Measurements from ENCODE around the gene PIK3CB.
"Not testable (repeated sequence)": the region's sequence is repeated elsewhere in the genome, so short reads cannot be mapped to it uniquely, and the experiment has no call there.

The PIK3CB gene

DNA sequence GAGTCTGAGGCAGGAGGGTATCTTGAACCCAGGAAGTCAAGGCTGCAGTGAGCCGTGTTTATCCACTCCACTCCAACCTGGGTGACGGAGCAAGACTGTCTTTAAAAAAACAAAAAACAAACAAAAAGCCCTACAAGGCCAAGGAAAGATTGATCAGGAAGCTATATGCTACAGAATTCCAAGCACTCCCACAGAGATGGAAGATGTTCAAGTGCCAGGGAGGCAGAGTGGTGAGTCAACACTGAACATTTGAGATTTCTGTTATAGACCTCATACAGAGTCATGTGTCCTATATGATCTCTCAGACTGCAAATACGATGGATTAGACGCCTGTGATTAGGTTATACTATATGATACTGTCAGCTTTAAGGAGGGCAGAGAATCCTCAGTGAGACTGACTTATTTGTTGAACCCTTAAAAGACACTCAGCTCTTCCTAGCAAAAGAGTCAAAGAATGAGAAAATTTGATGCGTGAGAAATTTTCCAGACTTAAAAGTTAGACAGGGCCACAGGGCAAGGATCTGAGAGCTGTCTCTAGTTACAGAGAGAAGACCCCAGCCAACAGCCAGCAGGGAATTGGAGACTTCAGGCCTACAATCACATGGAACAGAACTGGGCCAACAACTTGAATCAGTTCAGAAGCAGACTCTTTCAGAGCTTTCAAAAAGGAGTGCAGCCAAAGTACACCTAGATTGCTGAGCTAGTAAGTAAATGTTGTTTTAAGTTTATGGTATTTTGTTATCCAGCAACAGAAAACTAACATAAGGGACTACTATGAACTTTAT lies 107.6 kb downstream of the PIK3CB start:
- no peak for DNase-seq

DNA sequence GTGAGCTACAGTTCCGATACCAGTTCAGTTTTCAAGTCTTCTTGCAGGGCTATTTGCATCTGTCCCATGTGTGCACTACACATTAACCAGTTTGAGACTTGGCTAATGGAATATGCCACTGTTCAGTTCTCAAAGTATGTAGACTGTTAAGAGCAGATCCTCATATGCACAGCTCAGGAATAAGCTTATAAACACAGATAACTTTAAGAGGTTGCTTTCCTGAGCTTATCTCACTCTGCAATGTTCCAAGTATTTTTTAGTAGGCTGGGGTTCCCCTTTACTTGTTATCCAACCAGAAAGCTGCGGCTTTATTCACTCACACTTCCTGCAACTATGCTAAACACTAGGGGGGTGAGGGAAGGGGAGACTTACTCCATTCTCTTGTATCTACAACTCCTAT lies 108.7 kb downstream of the PIK3CB start:
- DNase-seq: not testable (repeated sequence)

DNA sequence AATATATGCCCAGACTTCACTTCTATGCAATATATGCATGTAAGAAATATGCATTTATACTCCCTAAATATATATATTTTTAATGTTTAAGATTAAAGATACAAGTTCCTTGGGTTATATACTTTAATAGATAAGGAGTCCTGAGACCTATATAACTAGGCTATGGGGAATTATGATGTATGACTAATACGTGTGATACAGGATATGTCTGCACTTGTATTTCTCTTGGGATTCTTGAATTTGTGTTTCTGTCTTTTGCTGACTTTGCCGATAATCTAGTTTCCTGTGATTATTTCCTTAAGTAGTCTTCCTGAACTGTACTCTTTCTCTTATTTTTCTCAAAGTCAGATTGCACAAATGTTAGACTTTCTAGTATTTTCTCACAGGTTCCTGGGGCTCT lies 109.6 kb downstream of the PIK3CB start:
- no peak for DNase-seq

DNA sequence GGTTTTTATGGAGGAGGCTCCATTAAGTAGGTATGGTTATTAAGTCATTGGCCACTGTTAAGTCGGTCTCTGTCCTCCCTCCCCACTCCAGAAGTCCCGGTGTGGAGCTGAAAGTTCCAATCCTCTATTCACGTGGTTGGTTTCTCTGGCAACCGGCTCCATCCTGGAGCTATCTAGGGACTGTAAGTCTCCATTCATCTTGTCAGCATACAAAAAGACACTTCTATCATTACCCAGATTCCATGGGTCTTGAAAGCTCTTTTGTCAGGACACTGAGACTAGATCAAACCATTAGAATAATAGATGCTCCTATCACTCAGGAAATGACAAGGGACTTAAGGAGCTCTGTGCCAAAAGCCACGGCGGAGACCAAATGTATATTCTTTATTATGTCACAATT lies 110.3 kb downstream of the PIK3CB start:
- DNase-seq: no peak

DNA sequence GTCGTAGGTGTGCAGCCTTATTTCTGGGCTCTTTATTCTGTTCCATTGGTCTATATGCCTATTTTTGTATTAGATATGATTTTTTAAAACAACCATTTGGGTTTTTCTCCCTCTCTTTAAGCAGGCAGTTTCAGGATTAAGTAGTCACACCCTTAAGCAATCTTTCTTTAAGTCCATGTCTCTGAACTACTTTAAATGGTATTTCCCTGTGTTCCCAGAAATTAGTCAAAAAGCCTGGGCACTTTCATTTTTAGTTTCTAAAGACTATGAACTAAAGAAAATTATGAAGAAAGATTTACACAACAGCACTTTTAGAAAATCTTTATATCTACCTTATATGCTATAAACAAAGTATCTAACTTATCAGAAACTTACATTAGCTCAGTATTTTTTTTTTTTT lies 115.9 kb downstream of the PIK3CB start:
- DNase-seq: no peak

DNA sequence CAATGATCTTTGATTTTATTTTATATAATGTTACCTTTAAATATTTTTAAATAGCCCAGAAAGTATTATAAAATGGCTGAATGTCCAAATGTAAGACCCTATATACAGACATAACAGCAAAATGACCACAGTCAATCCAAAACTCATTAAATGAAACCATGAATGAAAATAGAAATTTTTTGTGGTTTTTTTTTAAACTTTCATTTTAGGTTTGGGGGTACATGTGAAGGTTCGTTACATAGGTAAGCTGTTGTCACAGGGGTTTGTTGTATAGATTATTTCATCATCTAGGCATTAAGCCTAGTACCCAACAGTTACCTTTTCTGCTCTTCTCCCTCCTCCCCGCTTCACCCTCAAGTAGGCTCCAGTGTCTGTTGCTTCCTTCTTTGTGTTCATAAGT lies 117.4 kb downstream of the PIK3CB start:
- DNase-seq: no peak

DNA sequence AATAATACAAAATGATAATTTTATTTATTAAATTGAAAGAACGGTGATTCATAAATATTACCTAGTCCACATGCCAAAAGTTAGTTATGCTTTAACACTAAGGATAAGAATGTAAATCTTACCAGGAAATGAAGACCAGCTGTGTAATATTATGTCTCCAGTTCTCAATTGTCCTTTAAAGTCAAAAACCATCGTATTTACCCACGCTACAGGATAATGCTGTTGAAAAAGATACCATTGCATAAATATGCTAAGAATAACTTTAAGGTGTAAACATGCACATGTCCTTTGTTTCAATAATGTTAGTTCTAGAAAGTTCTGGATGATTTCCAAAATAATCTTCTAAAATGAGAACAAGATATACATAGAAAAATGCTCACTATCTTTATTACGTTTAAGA lies 122.6 kb downstream of the PIK3CB start:
- no peak for DNase-seq

DNA sequence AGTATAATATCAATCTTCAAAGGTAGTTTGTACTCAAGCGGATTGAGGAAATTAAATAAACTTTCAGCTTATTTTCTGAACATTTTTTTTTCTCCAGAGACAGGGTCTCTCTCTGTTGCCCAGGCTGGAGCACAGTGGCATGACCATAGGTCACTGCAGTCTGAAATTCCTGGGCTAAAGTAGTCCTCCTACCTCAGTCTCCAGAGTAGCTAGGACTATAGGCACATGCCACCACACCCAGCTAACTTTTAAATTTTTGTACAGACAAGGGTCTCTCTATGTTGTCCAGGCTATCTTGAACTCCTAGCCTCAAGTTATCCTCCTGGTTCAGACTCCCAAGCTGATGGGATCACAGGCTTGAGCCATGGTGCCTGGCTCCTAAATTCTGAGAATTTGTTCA lies 129.1 kb downstream of the PIK3CB start:
- DNase-seq: no peak

DNA sequence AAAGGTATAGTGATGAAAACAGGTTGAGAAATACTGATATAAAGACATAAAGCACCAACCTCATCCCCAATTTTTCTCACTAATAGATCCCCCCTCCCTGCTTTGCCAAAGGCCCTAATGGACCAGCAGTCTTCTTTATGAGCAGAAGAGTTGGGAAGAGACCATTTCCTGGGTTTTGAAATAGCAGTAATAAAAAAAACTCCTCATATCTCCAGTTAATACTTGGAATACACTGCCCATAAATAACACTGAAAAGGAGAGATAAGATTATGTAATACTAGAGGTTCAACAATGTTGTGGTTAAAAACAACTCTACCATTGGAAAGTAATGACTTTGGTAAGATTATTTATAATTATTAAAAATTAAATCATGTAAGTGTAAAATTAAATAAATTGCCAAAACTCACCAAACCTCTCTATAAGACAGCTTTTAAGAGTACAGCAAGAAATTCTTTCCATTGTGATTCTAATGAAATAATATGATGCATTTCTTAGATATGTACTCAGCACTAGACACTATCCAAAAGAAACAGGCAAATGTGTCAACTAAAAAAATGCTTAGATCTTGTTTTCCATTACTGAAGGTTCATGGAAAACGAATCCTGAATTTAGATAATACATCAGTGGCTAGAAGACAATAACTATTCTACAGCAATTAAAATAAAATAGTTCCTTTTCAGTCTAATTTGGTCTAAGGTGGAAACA lies 137.9 kb downstream of the PIK3CB start:
- DNase-seq: no peak

DNA sequence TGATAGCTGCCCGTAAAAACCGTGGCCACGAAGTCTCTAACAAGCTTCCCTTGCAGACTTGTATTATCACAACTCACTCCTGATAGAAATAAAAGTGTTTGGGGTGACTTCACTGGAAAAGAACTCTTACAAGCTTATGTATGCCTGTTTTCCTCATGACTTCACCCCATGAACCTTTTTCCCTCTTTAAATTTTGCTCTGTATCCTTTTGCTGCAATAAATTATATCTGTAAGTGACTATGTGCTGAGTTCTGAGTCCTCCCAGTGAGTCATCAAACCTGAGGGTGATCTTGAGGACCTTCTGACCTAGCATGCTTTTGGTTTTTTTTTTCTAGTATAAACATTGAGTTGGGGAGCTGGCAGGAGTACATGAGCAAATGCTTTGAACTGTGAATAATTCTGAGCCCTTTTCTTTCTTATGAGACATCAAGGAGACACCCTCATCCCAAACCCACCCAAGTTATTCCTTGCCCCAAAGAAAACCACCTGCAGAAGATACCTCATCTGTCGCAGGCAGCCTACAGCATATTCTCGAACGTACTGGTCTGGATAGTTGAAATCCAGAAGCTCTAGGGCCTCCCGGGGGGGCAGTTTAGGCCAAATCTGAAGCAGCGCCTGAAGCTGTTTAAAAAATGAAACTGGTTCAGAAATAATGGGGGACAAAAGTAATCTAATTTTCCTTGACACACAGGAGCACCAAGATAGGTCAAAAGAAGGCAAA lies 140.3 kb downstream of the PIK3CB start:
- DNase-seq: no peak

DNA sequence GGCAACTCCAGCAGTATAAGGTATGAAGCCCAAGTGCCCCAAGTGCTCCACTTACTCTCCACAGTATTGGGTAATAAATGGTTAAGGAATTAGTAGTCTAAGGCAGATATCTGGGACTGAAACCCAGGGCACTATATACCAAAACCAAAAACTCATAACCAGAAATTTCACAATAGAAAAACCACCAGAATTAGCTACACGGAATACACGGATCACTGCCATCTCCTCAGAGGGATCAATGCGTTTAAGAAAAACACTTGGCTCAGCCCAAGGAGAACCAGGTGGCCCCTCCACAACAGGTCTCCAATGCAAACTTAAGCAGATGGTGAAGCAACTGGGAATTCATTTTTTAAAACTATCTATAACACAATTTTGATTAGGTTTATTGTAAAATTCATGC lies 142.6 kb downstream of the PIK3CB start:
- no peak for DNase-seq

DNA sequence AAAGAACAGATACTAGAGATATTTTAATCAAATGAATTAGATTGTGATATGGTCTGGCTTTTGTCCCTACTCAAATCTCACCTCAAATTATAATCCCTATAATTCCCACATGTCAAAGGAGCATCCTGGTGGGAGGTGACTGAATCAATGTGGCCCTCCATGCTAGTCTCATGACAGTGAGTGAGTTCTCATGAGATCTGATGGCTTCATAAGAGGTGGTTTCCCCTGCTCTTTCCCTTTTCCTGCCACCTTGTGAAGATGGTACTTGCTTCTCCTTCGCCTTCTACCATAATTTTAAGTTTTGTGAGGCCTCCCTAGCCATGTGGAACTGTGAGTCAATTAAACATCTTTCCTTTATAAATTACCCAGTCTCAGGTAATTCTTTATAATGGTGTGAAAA lies 143.4 kb downstream of the PIK3CB start:
- no peak for DNase-seq

DNA sequence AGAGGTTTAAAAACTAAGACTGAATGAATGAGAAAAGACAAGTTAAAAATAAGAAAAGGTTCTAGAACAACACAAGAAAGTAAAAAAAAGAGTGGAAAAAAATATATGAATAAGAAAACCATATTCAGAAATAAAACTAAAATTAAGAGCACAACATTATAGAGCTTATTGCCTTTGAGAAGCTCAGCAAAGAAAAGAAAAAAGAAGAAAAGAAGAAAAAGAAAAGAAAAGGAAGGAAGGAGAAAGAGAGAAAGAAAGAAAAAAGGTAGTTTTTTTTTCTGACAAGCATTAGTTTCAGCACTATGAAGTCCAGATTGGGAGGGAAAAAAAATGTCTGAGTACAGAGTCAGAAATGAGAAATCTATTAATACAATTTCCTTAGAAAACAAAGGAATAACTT lies 144.7 kb downstream of the PIK3CB start:
- no peak for DNase-seq

DNA sequence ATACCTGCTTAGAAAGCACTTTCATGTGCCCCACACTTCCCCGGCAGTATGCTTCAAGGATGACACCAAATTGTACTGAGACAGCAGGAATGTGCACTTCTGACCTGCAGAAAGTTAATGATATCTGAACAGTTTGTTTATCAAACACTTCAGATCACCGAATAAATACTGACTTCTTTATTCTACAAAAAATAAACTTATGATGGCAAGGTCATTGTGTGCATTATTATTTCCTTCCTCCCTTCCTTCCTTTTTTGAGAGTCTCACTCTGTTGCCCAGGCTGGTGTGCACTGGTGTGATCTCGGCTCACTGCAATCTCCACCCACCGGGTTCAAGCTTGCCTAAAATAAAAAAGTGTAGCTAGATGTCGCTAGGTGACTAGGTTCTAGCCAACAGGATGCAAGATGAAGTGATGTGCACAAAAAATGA lies 145.8 kb downstream of the PIK3CB start:
- DNase-seq: no peak

DNA sequence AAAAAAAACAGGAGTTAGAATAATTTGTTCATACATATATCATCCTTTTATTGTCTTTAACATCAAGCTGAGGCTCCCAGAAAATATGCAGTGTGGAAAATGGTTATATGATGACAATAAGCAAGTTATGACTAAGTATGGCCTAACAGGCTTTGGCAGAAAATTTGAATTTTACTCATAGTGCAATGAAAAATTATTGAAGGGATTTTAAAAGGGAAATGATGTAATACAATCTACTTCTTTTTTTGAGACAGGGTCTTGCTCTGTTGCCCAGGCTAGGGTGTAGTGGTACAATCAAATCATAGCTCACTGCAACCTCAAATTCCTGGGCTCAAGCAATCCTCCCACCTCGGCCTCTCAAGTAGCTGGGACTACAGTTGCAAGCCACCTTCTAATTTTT lies 147.5 kb downstream of the PIK3CB start:
- DNase-seq: no peak

DNA sequence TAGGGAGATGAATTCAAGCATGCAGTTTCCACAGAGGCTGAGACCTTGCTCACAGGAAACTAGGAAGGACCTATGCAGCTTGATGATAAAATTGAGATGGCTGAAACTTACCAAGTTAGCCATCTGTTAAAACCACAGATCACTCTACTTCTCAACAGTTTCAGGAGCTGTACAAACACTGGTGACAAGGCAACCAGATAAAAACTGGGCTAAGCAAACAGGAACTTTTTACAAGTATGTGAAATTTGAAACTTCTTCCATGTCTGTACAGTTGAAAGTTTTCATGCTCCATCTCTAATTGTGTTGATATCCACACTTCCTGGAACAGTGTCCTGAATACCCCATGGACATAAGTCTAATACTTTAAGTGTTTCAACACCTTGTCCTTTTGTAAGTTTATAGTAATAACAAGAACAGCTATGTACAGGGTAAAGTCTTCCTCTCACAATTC lies 147.9 kb downstream of the PIK3CB start:
- no peak for DNase-seq

DNA sequence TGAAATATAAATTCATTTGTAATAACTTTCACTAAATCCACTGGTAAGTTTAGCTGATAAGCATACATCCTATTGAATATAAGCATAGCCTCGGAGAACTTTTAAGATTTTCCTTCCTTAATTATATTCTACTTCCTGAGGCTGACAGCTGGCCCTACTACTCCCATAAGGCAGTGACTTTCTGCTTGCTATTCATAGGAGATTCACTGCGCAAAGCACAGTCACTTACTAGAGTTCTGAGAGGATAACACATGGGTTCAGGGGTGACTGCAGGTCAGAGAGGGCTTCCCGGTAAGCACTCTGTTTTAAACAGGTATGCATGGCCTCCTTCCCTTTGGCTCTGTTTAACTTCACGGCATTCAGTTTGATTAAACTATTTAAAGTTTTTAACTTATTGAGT lies 150.3 kb downstream of the PIK3CB start:
- no peak for DNase-seq

DNA sequence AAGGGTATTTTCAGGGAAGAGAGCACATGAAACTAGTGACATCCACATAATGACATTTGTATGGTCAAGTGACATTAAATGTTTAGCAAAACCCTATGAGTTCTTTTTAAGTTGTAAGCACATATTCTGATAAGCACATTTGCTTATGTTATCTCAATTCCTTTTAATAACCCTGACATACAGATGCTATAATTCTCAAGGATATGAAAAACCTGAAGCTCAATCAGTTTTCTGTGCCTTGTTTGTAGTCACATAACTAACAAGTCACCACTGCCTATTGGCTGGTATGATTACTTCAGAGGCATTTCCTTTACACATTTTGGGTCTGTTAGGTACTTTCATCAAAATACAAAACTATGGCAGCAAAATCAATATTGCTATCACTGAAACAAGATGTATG lies 152.1 kb downstream of the PIK3CB start:
- DNase-seq: no peak

DNA sequence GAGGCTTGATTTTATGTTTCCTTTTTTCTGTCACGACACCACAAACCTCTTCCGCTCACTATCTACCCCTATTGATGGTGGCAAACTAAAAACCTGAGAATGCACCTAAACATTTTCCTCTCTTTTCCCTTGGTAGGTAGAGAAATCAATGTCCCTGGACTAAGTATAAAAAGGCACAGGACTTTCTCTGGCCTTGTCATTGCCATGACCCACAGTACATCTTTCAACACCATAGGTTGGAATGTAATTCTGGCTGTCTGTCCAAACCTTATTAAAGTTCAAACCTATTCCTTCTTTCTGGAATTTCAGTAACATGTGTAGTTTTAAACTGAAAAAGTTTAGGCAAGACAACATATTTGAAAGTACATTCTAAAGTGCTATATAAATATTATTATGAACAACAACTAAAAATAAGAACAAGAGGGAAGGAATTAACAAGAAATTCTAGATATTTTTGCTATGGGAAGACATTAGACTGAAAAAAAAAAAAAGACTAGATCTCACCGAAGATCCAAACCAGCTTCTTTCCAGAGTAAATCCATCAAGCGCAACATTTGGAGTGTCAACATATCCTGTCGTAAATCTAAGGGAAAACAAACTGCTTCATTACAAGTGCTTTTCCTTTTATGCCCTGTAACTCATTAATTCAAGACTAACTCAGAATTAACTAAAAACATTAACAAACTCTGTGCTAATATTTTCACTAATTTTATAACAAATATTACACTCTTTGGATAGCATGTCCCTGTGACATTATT lies 153.1 kb downstream of the PIK3CB start:
- DNase-seq: no peak

DNA sequence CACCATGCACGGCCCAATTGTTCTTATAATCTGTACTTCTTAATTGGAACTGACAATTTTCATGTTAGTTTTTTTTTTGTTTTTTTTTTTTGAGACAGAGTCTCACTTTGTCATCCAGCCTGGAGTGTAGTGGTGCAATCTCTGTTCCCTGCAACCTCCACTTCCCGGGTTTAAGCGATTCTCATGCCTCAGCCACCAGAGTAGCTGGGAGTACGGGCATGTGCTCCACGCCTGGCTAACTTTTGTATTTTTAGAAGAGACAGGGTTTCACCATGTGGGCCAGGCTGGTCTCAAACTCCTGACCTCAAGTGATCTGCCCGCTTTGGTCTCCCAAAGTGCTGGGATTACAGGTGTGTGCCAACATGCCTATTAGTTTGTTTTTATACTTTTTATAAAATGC lies 153.8 kb downstream of the PIK3CB start:
- DNase-seq: not testable (repeated sequence)

DNA sequence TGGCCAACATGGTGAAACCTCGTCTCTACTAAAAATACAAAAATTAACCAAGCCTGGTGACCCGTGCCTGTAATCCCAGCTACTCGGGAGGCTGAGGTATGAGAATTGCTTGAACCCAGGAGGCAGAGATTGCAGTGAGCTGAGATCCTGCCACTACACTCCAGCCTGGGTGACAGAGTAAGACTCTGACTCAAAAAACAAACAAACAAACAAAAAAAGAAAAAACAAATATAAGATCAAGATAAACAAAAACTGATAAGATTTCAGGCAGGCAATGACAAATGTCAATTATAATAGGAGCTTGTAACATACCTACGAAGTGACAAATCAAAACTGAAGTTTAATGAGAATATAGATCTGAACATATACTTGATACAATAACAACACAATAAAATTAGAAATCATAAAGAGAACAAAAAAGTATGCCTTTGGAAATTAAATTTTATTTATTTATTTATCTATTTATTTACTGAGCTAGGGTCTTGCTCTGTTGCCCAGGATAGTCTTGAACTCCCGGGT lies 155.8 kb downstream of the PIK3CB start:
- DNase-seq: no peak

DNA sequence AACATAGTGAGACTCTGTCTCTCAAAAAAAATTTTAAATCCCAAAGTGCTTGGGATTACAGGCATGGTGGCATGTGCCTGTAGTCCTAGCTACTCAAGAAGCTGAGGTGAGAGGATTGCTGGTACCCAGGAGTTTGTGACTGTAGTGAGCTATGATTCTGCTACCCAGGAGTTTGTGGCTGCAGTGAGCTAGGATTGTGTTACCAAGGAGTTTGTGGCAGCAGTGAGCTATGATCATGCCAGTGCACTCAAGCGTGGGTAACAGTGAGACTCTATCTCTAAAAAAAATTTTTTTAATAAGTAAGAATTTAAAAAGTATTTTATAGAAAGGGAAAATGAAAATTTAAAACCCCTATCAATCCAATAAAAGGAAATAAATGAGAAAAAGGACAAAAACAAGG lies 156.6 kb downstream of the PIK3CB start:
- DNase-seq: no peak

DNA sequence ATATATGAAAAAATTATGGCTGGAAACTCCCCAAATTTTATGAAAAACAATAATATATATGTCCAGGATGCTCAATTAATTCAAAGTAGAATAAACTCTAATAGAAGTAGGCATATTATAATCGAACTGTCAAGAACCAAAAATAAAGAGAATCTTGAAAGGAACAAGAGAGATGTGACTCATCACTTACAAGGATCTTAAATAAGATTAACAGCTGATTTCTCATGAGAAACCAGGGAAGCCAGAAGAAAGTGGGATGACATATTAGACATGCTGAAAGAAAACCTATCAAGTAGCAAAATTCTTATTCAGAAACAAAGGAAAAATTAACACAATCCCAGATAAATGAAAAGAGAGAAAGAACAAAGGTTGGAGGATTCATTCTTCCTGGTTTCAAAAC lies 159.3 kb downstream of the PIK3CB start:
- DNase-seq: no peak

Measured in stimulated activated CD4-positive, alpha-beta T cell treated with anti-CD3 and anti-CD28 coated beads, Interleukin-4, amount 100 ng/mL, for 4 hours (primary cell).